Eye (tissue), 1 donor: ENCODE results near the gene SYF2.
"Not testable (repeated sequence)": the region's sequence is repeated elsewhere in the genome, so short reads cannot be mapped to it uniquely, and the experiment has no call there.

Source experiments
- DNase-seq: peaks from one replicate; pipeline ENCODE4 v3.0.0-alpha.2; 2015

Gene SYF2

GRCh38 chr1:25245809-25246599 is 13.7 kb upstream of the SYF2 start:
- no peak for DNase-seq

- no peak for DNase-seq
Observed at GRCh38 chr1:25245393-25245792, 13.1 kb upstream of the SYF2 start.

- DNase-seq = no peak
Observed at GRCh38 chr1:25243907-25244306, 11.6 kb upstream of the SYF2 start.

GRCh38 chr1:25239681-25240541 is 7.6 kb upstream of the SYF2 start:
- DNase-seq = peak; percentile 95

GRCh38 chr1:25238046-25238445 is 5.7 kb upstream of the SYF2 start:
- no peak for DNase-seq

- DNase-seq = not testable (repeated sequence)
Observed at GRCh38 chr1:25236261-25236660, 4.0 kb upstream of the SYF2 start.

GRCh38 chr1:25235411-25235810 is 3.1 kb upstream of the SYF2 start:
- not testable (repeated sequence) for DNase-seq

GRCh38 chr1:25232866-25233784 is 823 bp upstream of the SYF2 start:
- peak; percentile 85 for DNase-seq

- DNase-seq = no peak
Observed at GRCh38 chr1:25223471-25223870, 8.8 kb downstream of the SYF2 start.

- DNase-seq = no peak
Observed at GRCh38 chr1:25222606-25223005, 9.7 kb downstream of the SYF2 start.

GRCh38 chr1:25220666-25221065 is 11.6 kb downstream of the SYF2 start:
- DNase-seq = no peak

GRCh38 chr1:25219661-25220251 is 12.5 kb downstream of the SYF2 start:
- DNase-seq = no peak

GRCh38 chr1:25217598-25218232 is 14.6 kb downstream of the SYF2 start:
- DNase-seq = no peak

GRCh38 chr1:25217015-25217414 is 15.3 kb downstream of the SYF2 start:
- no peak for DNase-seq

- DNase-seq = no peak
Observed at GRCh38 chr1:25216123-25216522, 16.2 kb downstream of the SYF2 start.

- no peak for DNase-seq
Observed at GRCh38 chr1:25212725-25213124, 19.6 kb downstream of the SYF2 start.

GRCh38 chr1:25210728-25211127 is 21.6 kb downstream of the SYF2 start:
- DNase-seq = no peak

GRCh38 chr1:25209516-25209915 is 22.8 kb downstream of the SYF2 start:
- DNase-seq = no peak

GRCh38 chr1:25208561-25209222 is 23.6 kb downstream of the SYF2 start:
- no peak for DNase-seq

GRCh38 chr1:25208092-25208491 is 24.2 kb downstream of the SYF2 start:
- no peak for DNase-seq

- DNase-seq = no peak
Observed at GRCh38 chr1:25206201-25206600, 26.1 kb downstream of the SYF2 start.
